K562 (cell line): ENCODE measurements around the gene SST. TPM values are rescaled to one million over a fixed set of nuclear protein-coding genes. Genes with fewer than 3 reads are reported as not detected.

Experiments
- ATAC-seq: fragments of 200-7000 bp; cut with Tn5 transposase; 3 replicates; pipeline ENCODE4 v1.9.1; 2020; ENCODE audit warnings: moderate library complexity
- BruUV-seq: library from RNA; stranded (reverse); fragments of 400-500 nt; replicated peaks from 2 replicates; lab custom pipeline; 2021; lab: Mats Ljungman, UMichigan
- CTCF ChIA-PET: fragments of 300-600 bp; formaldehyde crosslinking; extraction: SDS; loops from one replicate; lab custom pipeline; 2021; ENCODE audit warnings: low intra/inter-chr PET ratio; lab: Yijun Ruan, JAX
- POLR2A ChIA-PET: fragments of 300-600, 350-650 bp; sonication (Branson Sonifier 250); formaldehyde crosslinking; extraction: SDS; loops from one replicate; lab custom pipeline; 2021; ENCODE audit warnings: antibody characterized with exemption, inconsistent platforms; lab: Yijun Ruan, JAX
- DNase-seq, 4 experiments: peaks; one replicate each; pipeline versions ENCODE4 v3.0.0 to v3.0.0-alpha.2; 2011 to 2018; ENCODE audit warnings: low spot score in 3 of 4, mixed read lengths in 3 of 4; ENCODE audit errors: extremely low read depth in 1 of 4
- FAIRE-seq: peaks from 2 replicates; lab custom pipeline; 2011; peaks lifted over from hg19 to GRCh38; lab: Jason Lieb, UNC
- H2AFZ ChIP-seq: 2 replicates; pipeline ENCODE4 v1.6.0; 2011; ENCODE audit warnings: low read depth, low read length, control low read depth, inconsistent platforms
- H3K27ac ChIP-seq: fragments of 200-600 bp; 3 replicates; pipeline ENCODE4 v1.8.0; 2011; ENCODE audit warnings: low read depth, mild to moderate bottlenecking, control low read depth, inconsistent platforms, low read length, moderate library complexity, mixed read lengths; ENCODE audit errors: extremely low read depth
- H3K27me3 ChIP-seq, 2 experiments: fragments of 300-600 bp in 1 of 2; 2 replicates in 1 of 2; 3 replicates in 1 of 2; pipeline versions ENCODE4 v1.6.0 to v1.8.0; 2011; ENCODE audit warnings: inconsistent platforms in 2 of 2, low read length in 2 of 2, mild to moderate bottlenecking in 1 of 2, mixed read lengths in 1 of 2, moderate library complexity in 1 of 2; ENCODE audit not compliant: control insufficient read depth in 2 of 2, insufficient read depth in 2 of 2
- H3K36me3 ChIP-seq: fragments of 300-600 bp; 3 replicates; pipeline ENCODE4 v1.8.0; 2011; ENCODE audit warnings: mild to moderate bottlenecking, low read length, inconsistent platforms; ENCODE audit not compliant: control insufficient read depth, insufficient read depth
- H3K4me1 ChIP-seq, 2 experiments: fragments of 200-600 bp in 1 of 2; replicated peaks in 1 of 2; 2 replicates in 1 of 2; 3 replicates in 1 of 2; pipeline versions ENCODE4 v1.5.1 to v1.8.0; 2011; ENCODE audit warnings: inconsistent platforms in 2 of 2, low read length in 2 of 2, mild to moderate bottlenecking in 1 of 2, mixed read lengths in 1 of 2, moderate library complexity in 1 of 2; ENCODE audit not compliant: control insufficient read depth in 2 of 2, insufficient read depth in 2 of 2
- H3K4me2 ChIP-seq: 2 replicates; pipeline ENCODE4 v1.6.1; 2011; ENCODE audit warnings: low read length, control low read depth, inconsistent platforms, mixed read lengths; ENCODE audit not compliant: insufficient read depth
- H3K4me3 ChIP-seq: fragments of 200-600 bp; sonication (generic), shearing (Covaris generic); 2 replicates; pipeline ENCODE4 v1.5.1; 2016; ENCODE audit warnings: control low read depth, inconsistent platforms
- H3K79me2 ChIP-seq: fragments of 200-600 bp; 3 replicates; pipeline ENCODE4 v1.8.0; 2011; ENCODE audit warnings: low read length, inconsistent platforms; ENCODE audit not compliant: control insufficient read depth, insufficient read depth
- H3K9ac ChIP-seq, 2 experiments: 2 replicates each; pipeline versions ENCODE4 v1.6.0 to v1.6.1; 2011; ENCODE audit warnings: low read depth in 2 of 2, low read length in 2 of 2, control low read depth in 1 of 2, inconsistent platforms in 1 of 2, mild to moderate bottlenecking in 1 of 2, mixed read lengths in 1 of 2; ENCODE audit not compliant: insufficient read depth in 1 of 2
- H3K9me1 ChIP-seq: one replicate; pipeline ENCODE4 v1.6.0; 2011; ENCODE audit warnings: inconsistent platforms, mild to moderate bottlenecking, low read length, moderate library complexity; ENCODE audit not compliant: control insufficient read depth, insufficient read depth
- H3K9me3 ChIP-seq: replicated peaks from 2 replicates; pipeline ENCODE4 v1.5.1; 2011; ENCODE audit warnings: low read depth, low read length, inconsistent platforms; ENCODE audit not compliant: control insufficient read depth, insufficient read depth
- H4K20me1 ChIP-seq: replicated peaks from 2 replicates; pipeline ENCODE4 v1.6.1; 2011; ENCODE audit warnings: low read length, inconsistent platforms, mixed read lengths; ENCODE audit not compliant: control insufficient read depth, insufficient read depth
- CBX2 ChIP-seq: fragments of 200-600 bp; sonication (generic); IDR thresholded peaks from one replicate; pipeline ENCODE4 v1.6.1; 2012; ENCODE audit warnings: mild to moderate bottlenecking, low read length, inconsistent platforms; ENCODE audit not compliant: insufficient read depth, poor library complexity, severe bottlenecking
- CHAMP1 ChIP-seq: fragments of 450-650 bp; IDR thresholded peaks from 2 replicates; pipeline ENCODE4 v1.6.1; 2016; ENCODE audit warnings: mild to moderate bottlenecking
- HNRNPLL ChIP-seq: fragments of 200-400 bp; formaldehyde crosslinking; IDR thresholded peaks from 2 replicates; pipeline ENCODE4 v1.6.1; 2017; ENCODE audit warnings: low read length, low read depth, mild to moderate bottlenecking; ENCODE audit not compliant: poor library complexity, severe bottlenecking
- MNT ChIP-seq, 2 experiments: fragments of 450-650 bp; conservative IDR thresholded peaks; 2 replicates each; pipeline ENCODE4 v1.6.1; 2017; ENCODE audit warnings: mild to moderate bottlenecking in 2 of 2, moderate library complexity in 2 of 2
- POLR2AphosphoS2 ChIP-seq: IDR thresholded peaks from 2 replicates; pipeline ENCODE4 v1.6.1; 2012; ENCODE audit warnings: low read length, improper control_type of control experiment
- ZMIZ1 ChIP-seq, 2 experiments: fragments of 150-350 bp in 1 of 2; IDR thresholded peaks; 2 replicates each; pipeline ENCODE4 v1.6.1; 2012 to 2016; ENCODE audit warnings: low read depth in 2 of 2, low read length in 2 of 2, mild to moderate bottlenecking in 1 of 2, moderate library complexity in 1 of 2
- ZNF449 ChIP-seq: fragments of 250-450 bp; sonication (Bioruptor Pico); IDR thresholded peaks from 2 replicates; pipeline ENCODE4 v1.8.0; 2022; ENCODE audit warnings: moderate library complexity, mild to moderate bottlenecking, inconsistent platforms
- WGBS: fragments of 100-300 bp; shearing (Covaris generic); methylation state at CpG from one replicate; pipeline ENCODE4 v1.1.6; 2016; ENCODE audit warnings: low coverage, mixed read lengths; ENCODE audit not compliant: insufficient coverage; ENCODE audit errors: missing lambda C conversion rate; 5-methylcytosine and 5-hydroxymethylcytosine counted together
- in situ Hi-C: fragments of 300-500 bp; cut with MboI; formaldehyde crosslinking; loops from 4 replicates; pipeline ENCODE4 v1.15.0; 2018; ENCODE audit warnings: inconsistent platforms, mixed read lengths
- intact Hi-C: fragments of 100-400 bp; cut with micrococcal nuclease; formaldehyde crosslinking; loops from 2 replicates; pipeline ENCODE4 v1.14.2; 2022
- polyA plus RNA-seq, 8 experiments: library from polyadenylated mRNA; depleted of rRNA in 4 of 8; stranded (reverse) in 5 of 8; unstranded in 3 of 8; fragments of >200 nt; fragmentation: Nextera tagmentation in 2 of 8; fragmentation: Illumina TruSeq in 1 of 8; extraction: Ambion mirVana in 2 of 8; extraction: Trizol in 1 of 8; gene quantifications; 2 replicates each; pipeline versions ENCODE4 v1.2.1 to v1.2.3, GENCODE V29; 2011 to 2014; ENCODE audit warnings: inconsistent platforms in 1 of 8, missing spikeins in 1 of 8
- total RNA-seq, 7 experiments: library from RNA; depleted of rRNA in 6 of 7; stranded (reverse); fragments of >200 nt in 6 of 7; fragmentation: Illumina TruSeq in 2 of 7; extraction: Trizol in 2 of 7; gene quantifications; 2 replicates each; pipeline versions ENCODE4 v1.2.1 to v1.2.3, GENCODE V29; 2011 to 2021; ENCODE audit warnings: low replicate concordance in 1 of 7

The SST gene
- total and polyA plus RNA-seq, 9 of the 15 experiments (the other 6 are each of a cell fraction or from before 2014, with no cell fraction given) = not detected

- Histone ChIP-seq H2AFZ (no peak overlapping the region), H4K20me1 (no peaks in the 10 kb centered on the region; the same call in 1 of the 2 replicates), H3K9me3 (no peaks in the 10 kb centered on the region), H3K36me3 (no peaks in the 10 kb centered on the region), H3K79me2 (no peaks in the 10 kb centered on the region)
- intact Hi-C loops = no loop called here
- FAIRE-seq (no peak), ATAC-seq (no peak)
- TF ChIP-seq CBX2 = no peak
- TF ChIP-seq MNT (conservative IDR thresholded peaks at IDR 0.05) = no peak
- TF ChIP-seq ZMIZ1 (IDR thresholded peaks at IDR 0.05; ENCODE audit: low read depth in 2 of 2, low read length in 2 of 2) = no peak
- no peak for TF ChIP-seq CHAMP1
- TF ChIP-seq HNRNPLL = no peak
- no peak for TF ChIP-seq POLR2AphosphoS2
- no peak for TF ChIP-seq ZNF449
- TF ChIP-seq, all 486 proteins: peak for 0
- CTCF ChIA-PET = no interaction called here
- peaks cover 0 to 13% of the 10 kb centered on the region in 2 experiments; a peak in 2 of 5 replicates for H3K27me3 ChIP-seq
- BruUV-seq = no TSS peak
- no peak overlapping the region for H3K27ac ChIP-seq
- H3K4me2 ChIP-seq = no peak overlapping the region
- H3K9me1 ChIP-seq = no peaks in the 10 kb centered on the region
- H3K4me3 ChIP-seq = no peak overlapping the region
- 0 out of 5 replicates have a peak, but pooled peaks cover 0 to 3% of the 10 kb centered on the region in 2 experiments for H3K4me1 ChIP-seq
- 0% methylated on average over 3 of the region's 3 CpGs for WGBS
- in situ Hi-C loops = no loop called here
- no peak overlapping the region for H3K9ac ChIP-seq
- no peak for DNase-seq
- POLR2A ChIA-PET = no interaction called here
These were observed 4.3 kb downstream of the SST start for GRCh38 chr3:187665764-187666402.
